ENCODE data around the gene ISG20L2. TPM values are rescaled to one million over a fixed set of nuclear protein-coding genes. Genes with fewer than 3 reads are reported as not detected.
A peak's percentile ranks its signal among the peaks of the same experiment; 100 is the strongest.

Gene ISG20L2
- total RNA-seq, 4 donors from 2014 or later, result 13.6 to 34.9 (median 18.2) TPM

GRCh38 chr1:156691191-156691590 lies 37.4 kb downstream of the ISG20L2 start:
- H3K27me3 ChIP-seq, result no peaks in the 10 kb centered on the region
- intact Hi-C loops (cut with DNase I), result loop anchor here (2.0 kb wide), 1 partner anchor 34 kb away; no protein-coding TSS in a partner anchor
- H3K4me1 ChIP-seq, result peaks cover 35 to 51% of the 10 kb centered on the region in 2 donors
- H3K36me3 ChIP-seq, result no peaks in the 10 kb centered on the region
- DNase-seq, result no peak
- H3K9me3 ChIP-seq, result no peaks in the 10 kb centered on the region
- H3K4me3 ChIP-seq (replicated peaks in 1 of 3), result no peak overlapping the region
- H3K27ac ChIP-seq, result peak overlapping the region in 2 of 3 donors; percentile 80 to 82
- no peak for TF ChIP-seq POLR2A (IDR thresholded peaks at IDR 0.05)
- no peak for TF ChIP-seq CTCF (IDR thresholded peaks at IDR 0.05)
- 70 to 76% methylated on average over 8 to 10 of the region's 10 CpGs for WGBS, 2 donors

GRCh38 chr1:156690675-156691036 lies 37.9 kb downstream of the ISG20L2 start:
- 66 to 77% methylated on average over 8 of the region's 8 CpGs for WGBS, 2 donors
- no peak overlapping the region for H3K4me3 ChIP-seq (replicated peaks in 1 of 3)
- H3K27me3 ChIP-seq, result no peaks in the 10 kb centered on the region
- no peak for TF ChIP-seq CTCF (IDR thresholded peaks at IDR 0.05)
- H3K9me3 ChIP-seq, result no peaks in the 10 kb centered on the region
- peak overlapping the region in 1 of 3 donors; percentile 82 for H3K27ac ChIP-seq
- peaks cover 35 to 51% of the 10 kb centered on the region in 2 donors for H3K4me1 ChIP-seq
- no peak for DNase-seq
- intact Hi-C loops (cut with DNase I), result loop anchor here (2.0 kb wide), 1 partner anchor 34 kb away; no protein-coding TSS in a partner anchor
- H3K36me3 ChIP-seq, result no peaks in the 10 kb centered on the region

GRCh38 chr1:156689953-156690674 lies 38.5 kb downstream of the ISG20L2 start:
- H3K4me3 ChIP-seq (replicated peaks in 1 of 3), result peak overlapping the region in 1 of 3 donors; percentile 9
- intact Hi-C loops (cut with DNase I), result loop anchor here (2.0 to 10.0 kb wide), 2 partner anchors 35 to 195 kb away; no protein-coding TSS in a partner anchor
- H3K27ac ChIP-seq, result peak overlapping the region in 1 of 3 donors; percentile 82
- H3K4me1 ChIP-seq, result peaks cover 35 to 51% of the 10 kb centered on the region in 2 donors
- no peaks in the 10 kb centered on the region for H3K9me3 ChIP-seq
- H3K36me3 ChIP-seq, result no peaks in the 10 kb centered on the region
- peak; percentile 45 to 70 for DNase-seq
- H3K27me3 ChIP-seq, result no peaks in the 10 kb centered on the region
- 17 to 19% methylated on average over 8 to 10 of the region's 10 CpGs for WGBS, 2 donors
- no peak for TF ChIP-seq CTCF (IDR thresholded peaks at IDR 0.05)
- TF ChIP-seq POLR2A (IDR thresholded peaks at IDR 0.05), result no peak

- no peak for TF ChIP-seq POLR2A (IDR thresholded peaks at IDR 0.05)
- TF ChIP-seq CTCF (IDR thresholded peaks at IDR 0.05), result peak; percentile 91 to 95 (median 95)
- Histone ChIP-seq H3K9me3 (no peaks in the 10 kb centered on the region), H3K4me3 (replicated peaks in 1 of 3) (no peak overlapping the region), H3K36me3 (no peaks in the 10 kb centered on the region), H3K27ac (peak overlapping the region in 1 of 3 donors; percentile 15), H3K27me3 (no peaks in the 10 kb centered on the region), H3K4me1 (peaks cover 35 to 51% of the 10 kb centered on the region in 2 donors)
- peak; percentile 82 for DNase-seq
- intact Hi-C loops (cut with DNase I), result loop anchor here (10.0 kb wide), 1 partner anchor 196 kb away; no protein-coding TSS in a partner anchor
- WGBS, 2 donors, result 0% methylated on average over 21 to 23 of the region's 23 CpGs
Observed at GRCh38 chr1:156689035-156689952, 39.3 kb downstream of the ISG20L2 start.
